K562 (cell line): Measurements from ENCODE around the gene SLC22A7.

Experiments used
- ATF6 ChIP-seq: sonication (generic); formaldehyde crosslinking; IDR thresholded peaks from 2 replicates; pipeline ENCODE4 v1.4.0; 2020; ENCODE audit warnings: mild to moderate bottlenecking, missing genetic modification reagents
- BRD4 ChIP-seq: fragments of 200-600 bp; sonication (generic); IDR thresholded peaks from 2 replicates; pipeline ENCODE4 v1.6.1; 2017; ENCODE audit warnings: inconsistent platforms
- HLTF ChIP-seq: fragments of 450-650 bp; IDR thresholded peaks from 2 replicates; pipeline ENCODE4 v1.6.1; 2016
- POLR2AphosphoS5 ChIP-seq: IDR thresholded peaks from 2 replicates; pipeline ENCODE4 v1.6.1; 2011; ENCODE audit warnings: mild to moderate bottlenecking, low read depth, low read length, moderate library complexity; ENCODE audit not compliant: control insufficient read depth, insufficient read depth
- SIN3A ChIP-seq, 2 experiments: fragments of 150-350 bp in 1 of 2; IDR thresholded peaks; 2 replicates each; pipeline ENCODE4 v1.6.1; 2011 to 2016; ENCODE audit warnings: borderline replicate concordance in 2 of 2, low read depth in 2 of 2, low read length in 2 of 2, mild to moderate bottlenecking in 2 of 2, moderate library complexity in 2 of 2; ENCODE audit not compliant: control insufficient read depth in 1 of 2
- ZNF282 ChIP-seq: sonication (generic); formaldehyde crosslinking; IDR thresholded peaks from 2 replicates; pipeline ENCODE4 v1.8.1; 2023; ENCODE audit warnings: missing genetic modification reagents
- ZNF384 ChIP-seq: IDR thresholded peaks from 2 replicates; pipeline ENCODE4 v1.6.1; 2012; ENCODE audit warnings: low read depth, low read length, improper control_type of control experiment
- ZNF76 ChIP-seq: fragments of 250-450 bp; sonication (Bioruptor Pico); IDR thresholded peaks from 2 replicates; pipeline ENCODE4 v1.4.0; 2020; ENCODE audit warnings: mild to moderate bottlenecking, moderate library complexity, borderline replicate concordance
- TF ChIP-seq, protein P1 (sequence below): sonication (generic); formaldehyde crosslinking; IDR thresholded peaks from 2 replicates; pipeline ENCODE4 v1.8.1; 2022; ENCODE audit warnings: missing genetic modification reagents
- TF ChIP-seq, protein P2 (sequence below): sonication (generic); formaldehyde crosslinking; IDR thresholded peaks from 2 replicates; pipeline ENCODE4 v1.8.1; 2023; ENCODE audit warnings: mild to moderate bottlenecking, missing genetic modification reagents

DNA sequence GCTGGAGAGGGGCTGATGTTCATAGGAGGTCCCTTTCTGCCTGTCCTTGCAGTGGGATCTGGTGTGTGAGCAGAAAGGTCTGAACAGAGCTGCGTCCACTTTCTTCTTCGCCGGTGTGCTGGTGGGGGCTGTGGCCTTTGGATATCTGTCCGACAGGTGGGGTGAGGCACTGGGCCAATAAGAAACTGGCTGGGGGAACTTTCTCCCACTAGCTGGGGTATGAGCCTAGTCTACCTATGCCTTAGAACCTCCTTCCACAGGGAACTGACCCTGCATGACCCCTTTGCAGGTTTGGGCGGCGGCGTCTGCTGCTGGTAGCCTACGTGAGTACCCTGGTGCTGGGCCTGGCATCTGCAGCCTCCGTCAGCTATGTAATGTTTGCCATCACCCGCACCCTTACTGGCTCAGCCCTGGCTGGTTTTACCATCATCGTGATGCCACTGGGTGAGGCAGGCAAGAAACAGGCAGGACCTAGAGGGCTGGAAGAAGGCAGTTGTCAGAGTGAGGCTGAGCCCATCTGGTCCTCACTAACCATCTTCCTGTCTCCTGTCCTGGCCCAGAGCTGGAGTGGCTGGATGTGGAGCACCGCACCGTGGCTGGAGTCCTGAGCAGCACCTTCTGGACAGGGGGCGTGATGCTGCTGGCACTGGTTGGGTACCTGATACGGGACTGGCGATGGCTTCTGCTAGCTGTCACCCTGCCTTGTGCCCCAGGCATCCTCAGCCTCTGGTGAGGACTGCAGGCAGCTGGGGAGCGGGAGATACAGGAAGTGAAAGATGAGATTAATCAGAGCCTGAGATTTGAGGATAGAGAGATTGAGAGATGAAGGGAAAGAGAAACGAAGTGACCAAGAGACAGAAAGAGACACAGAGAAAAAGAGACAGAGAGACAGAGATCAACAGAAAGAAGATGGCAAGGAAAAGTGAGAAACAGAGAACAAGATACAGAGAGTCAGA is 1.6 kb downstream of the SLC22A7 start:
- TF ChIP-seq, protein P1, sequence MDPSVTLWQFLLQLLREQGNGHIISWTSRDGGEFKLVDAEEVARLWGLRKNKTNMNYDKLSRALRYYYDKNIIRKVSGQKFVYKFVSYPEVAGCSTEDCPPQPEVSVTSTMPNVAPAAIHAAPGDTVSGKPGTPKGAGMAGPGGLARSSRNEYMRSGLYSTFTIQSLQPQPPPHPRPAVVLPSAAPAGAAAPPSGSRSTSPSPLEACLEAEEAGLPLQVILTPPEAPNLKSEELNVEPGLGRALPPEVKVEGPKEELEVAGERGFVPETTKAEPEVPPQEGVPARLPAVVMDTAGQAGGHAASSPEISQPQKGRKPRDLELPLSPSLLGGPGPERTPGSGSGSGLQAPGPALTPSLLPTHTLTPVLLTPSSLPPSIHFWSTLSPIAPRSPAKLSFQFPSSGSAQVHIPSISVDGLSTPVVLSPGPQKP: no peak
- TF ChIP-seq, protein P2, sequence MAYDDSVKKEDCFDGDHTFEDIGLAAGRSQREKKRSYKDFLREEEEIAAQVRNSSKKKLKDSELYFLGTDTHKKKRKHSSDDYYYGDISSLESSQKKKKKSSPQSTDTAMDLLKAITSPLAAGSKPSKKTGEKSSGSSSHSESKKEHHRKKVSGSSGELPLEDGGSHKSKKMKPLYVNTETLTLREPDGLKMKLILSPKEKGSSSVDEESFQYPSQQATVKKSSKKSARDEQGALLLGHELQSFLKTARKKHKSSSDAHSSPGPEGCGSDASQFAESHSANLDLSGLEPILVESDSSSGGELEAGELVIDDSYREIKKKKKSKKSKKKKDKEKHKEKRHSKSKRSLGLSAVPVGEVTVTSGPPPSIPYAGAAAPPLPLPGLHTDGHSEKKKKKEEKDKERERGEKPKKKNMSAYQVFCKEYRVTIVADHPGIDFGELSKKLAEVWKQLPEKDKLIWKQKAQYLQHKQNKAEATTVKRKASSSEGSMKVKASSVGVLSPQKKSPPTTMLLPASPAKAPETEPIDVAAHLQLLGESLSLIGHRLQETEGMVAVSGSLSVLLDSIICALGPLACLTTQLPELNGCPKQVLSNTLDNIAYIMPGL (CRISPR knock-in tag): no peak
- TF ChIP-seq SIN3A (IDR thresholded peaks at IDR 0.05; ENCODE audit: borderline replicate concordance in 2 of 2, control insufficient read depth in 1 of 2, low read depth in 2 of 2, low read length in 2 of 2): no peak
- no peak for TF ChIP-seq POLR2AphosphoS5
- TF ChIP-seq HLTF: no peak
- TF ChIP-seq BRD4: no peak
- no peak for TF ChIP-seq ZNF282 (CRISPR knock-in tag)
- TF ChIP-seq ATF6 (CRISPR knock-in tag): no peak
- TF ChIP-seq ZNF384: no peak
- no peak for TF ChIP-seq ZNF76
